GM12864 (cell line): Measurements from ENCODE around the gene GRID1.
"Not testable (repeated sequence)": the region's sequence is repeated elsewhere in the genome, so short reads cannot be mapped to it uniquely, and the experiment has no call there.

ENCODE experiments used
- DNase-seq: peaks from one replicate; pipeline ENCODE4 v3.0.0-alpha.2; 2011; ENCODE audit warnings: low read depth
- H3K4me3 ChIP-seq: 2 replicates; pipeline ENCODE4 v1.5.1; 2011; ENCODE audit warnings: mild to moderate bottlenecking, low read depth, low read length, control low read depth
- CTCF ChIP-seq: IDR thresholded peaks from 2 replicates; pipeline ENCODE4 v1.5.1; 2011; ENCODE audit warnings: low read depth, mild to moderate bottlenecking, moderate library complexity, low read length, control low read depth, inconsistent platforms; ENCODE audit errors: missing control alignments

Gene GRID1

DNA sequence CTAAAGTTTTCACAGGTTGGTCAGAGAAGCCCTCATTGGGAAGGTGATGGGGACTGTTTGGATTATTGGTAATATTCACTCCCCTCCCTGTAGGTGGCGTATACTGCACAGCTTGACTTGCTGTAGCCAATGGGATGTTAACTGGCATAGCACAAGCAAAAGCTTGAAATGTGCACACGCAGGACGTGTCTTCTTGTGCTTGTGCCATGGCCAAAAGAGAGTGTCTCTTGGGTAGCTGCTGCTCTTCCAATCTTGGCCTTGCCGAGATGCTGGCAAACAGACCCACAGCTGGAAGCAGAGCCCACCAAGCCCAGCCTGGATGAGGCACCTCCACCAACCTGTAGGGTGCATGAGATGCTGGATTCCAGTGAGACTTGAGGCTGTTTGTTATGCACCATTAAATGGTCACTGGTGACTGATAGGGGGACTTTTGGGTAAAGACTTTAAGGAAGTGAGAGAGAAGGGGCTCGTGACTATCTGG lies 266.0 kb downstream of the GRID1 start:
- TF ChIP-seq CTCF: peak; percentile 68
- H3K4me3 ChIP-seq: no peak overlapping the region
- DNase-seq: no peak

DNA sequence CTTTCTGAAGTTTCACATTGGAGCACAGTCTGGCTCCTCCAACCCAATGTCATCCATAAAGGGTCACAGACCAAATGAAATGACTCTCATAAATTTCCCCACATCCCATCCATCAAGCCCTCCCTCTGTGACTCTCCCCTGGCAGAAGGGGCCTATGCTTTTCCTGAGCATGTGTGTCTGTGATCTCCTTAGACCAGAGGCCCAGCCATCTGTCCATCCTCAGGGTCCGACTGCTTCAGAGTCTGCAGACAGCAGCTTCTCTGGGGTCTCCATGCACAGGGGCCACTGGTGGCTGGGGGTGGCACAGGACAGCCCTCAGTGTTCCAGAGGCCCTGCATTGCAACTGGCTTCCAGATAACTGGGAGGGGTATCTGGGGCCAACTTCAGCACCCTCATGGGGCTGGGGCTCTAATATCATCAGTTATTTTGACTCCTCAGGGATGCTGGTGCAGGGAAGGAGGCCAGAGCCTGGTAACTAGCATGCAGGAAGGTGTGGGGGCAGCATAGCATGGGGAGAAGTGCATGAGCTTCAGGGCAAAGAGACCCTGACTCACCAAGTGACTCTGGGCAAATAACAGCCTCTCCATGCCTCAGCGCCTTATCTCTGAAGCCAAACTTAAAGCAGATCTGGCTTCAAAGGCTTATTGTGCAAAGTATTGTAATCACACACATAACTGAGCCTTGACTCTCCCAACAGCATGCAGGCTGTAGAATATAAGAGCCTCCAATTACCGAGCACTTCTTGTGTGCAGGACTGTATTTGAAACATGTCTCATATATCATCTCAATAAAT lies 266.9 kb downstream of the GRID1 start:
- TF ChIP-seq CTCF: no peak
- DNase-seq: no peak

GRCh38 chr10:86098187-86098881 lies 268.3 kb downstream of the GRID1 start:
- no peak for TF ChIP-seq CTCF
- DNase-seq: no peak
- H3K4me3 ChIP-seq: no peak overlapping the region

More for the DNA sequence above, 266.9 kb downstream of the GRID1 start:
- no peak overlapping the region for H3K4me3 ChIP-seq

DNA sequence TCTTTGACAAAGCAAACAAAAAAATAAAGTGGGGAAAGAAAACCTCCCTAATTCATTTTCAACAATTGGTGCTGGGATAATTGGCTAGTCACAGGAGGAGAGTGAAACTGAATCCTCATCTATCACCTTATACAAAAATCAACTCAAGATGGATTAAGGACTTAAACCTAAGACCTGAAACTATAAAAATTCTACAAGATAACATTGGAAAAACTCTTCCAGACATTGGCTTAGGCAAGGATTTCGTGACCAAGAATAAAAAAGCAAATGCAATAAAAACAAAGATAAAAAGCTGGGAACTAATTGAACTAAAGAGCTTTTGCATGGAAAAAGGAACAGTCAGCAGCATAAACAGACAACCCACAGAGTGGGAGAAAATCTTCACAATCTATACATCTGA lies 271.5 kb downstream of the GRID1 start:
- H3K4me3 ChIP-seq, DNase-seq: not testable (repeated sequence)

DNA sequence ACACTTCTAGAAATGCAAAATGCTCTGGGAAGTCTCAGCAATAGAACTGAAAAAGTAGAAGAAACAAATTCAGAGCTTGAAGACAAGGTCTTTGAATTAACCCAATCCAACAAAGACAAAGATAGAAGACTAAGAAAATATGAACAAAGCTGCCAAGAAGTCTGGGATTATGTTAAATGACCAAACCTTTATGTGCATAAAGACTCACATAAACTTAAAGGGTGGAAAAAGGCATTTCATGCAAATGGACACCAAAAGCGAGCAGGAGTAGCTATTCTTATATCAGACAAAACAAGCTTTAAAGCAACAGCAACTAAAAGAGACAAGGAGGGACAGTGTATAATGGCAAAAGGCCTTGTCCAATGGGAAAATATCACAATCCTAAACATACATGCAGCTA lies 274.3 kb downstream of the GRID1 start:
- H3K4me3 ChIP-seq, DNase-seq: not testable (repeated sequence)

- TF ChIP-seq CTCF: no peak
- no peak overlapping the region for H3K4me3 ChIP-seq
- no peak for DNase-seq
These were observed 275.4 kb downstream of the GRID1 start for GRCh38 chr10:86091216-86091615.

DNA sequence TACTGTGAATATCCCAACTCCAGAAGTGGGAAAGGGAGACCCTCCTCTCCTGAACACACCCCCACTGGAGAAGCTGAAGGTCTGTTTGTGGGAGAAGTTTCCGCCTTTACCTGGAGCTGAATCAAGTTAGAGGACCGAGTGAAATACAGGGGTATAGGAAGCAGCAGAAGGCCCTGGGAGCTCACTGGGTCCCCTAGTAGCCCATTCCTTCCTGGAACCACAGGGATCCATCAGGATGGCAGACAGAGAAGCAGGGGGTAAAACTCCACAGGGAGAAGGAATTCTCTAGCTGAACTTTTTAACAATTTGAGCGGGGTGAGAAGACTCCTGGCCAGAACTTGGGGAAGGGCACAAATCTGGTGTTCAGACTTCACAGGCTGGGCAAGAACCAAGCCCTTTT lies 275.8 kb downstream of the GRID1 start:
- no peak for DNase-seq
- no peak for TF ChIP-seq CTCF
- H3K4me3 ChIP-seq: no peak overlapping the region

- H3K4me3 ChIP-seq: no peak overlapping the region
- TF ChIP-seq CTCF: no peak
These were observed 278.9 kb downstream of the GRID1 start for GRCh38 chr10:86087716-86088115.

More at GRCh38 chr10:86087716-86088115, 278.9 kb downstream of the GRID1 start:
- DNase-seq: no peak
